Measurements from ENCODE around the gene ANKRD13B.

DNA sequence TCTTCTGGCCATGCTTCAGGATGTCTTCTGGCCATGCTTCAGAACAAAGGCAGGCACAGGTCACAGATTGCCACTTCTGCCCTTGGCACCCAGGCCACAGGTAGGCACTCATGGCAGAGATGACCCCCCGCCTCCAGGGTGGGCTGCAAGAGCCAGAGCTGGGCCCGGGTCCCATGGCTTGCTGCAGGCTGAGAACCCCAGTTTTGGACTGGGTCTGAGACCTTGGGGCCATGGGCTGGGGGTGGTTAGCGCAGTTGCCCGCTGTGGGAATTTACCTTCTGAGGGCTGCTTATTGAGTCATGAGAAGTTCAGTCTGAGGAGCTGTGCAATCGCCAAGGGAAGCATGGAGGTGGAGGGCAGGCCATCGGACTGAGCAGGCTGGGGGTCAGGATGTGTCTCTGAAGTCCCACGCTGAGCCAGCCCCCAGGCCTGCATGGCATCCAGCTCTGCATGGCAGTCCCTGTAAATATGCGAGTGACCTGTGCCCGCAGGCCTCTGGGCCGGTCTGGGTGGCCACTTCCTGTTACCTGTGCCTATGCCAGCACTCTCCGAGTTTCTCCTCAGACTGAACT lies 1.7 kb downstream of the ANKRD13B start:
- TF ChIP-seq, protein P1, sequence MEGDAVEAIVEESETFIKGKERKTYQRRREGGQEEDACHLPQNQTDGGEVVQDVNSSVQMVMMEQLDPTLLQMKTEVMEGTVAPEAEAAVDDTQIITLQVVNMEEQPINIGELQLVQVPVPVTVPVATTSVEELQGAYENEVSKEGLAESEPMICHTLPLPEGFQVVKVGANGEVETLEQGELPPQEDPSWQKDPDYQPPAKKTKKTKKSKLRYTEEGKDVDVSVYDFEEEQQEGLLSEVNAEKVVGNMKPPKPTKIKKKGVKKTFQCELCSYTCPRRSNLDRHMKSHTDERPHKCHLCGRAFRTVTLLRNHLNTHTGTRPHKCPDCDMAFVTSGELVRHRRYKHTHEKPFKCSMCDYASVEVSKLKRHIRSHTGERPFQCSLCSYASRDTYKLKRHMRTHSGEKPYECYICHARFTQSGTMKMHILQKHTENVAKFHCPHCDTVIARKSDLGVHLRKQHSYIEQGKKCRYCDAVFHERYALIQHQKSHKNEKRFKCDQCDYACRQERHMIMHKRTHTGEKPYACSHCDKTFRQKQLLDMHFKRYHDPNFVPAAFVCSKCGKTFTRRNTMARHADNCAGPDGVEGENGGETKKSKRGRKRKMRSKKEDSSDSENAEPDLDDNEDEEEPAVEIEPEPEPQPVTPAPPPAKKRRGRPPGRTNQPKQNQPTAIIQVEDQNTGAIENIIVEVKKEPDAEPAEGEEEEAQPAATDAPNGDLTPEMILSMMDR (IDR thresholded peaks at IDR 0.05; ENCODE audit: insufficient read depth, low read depth, low read length): no peak
- TF ChIP-seq EZH2 (IDR thresholded peaks at IDR 0.05; ENCODE audit: insufficient read depth, low read length): no peak

Measured in astrocyte (in vitro differentiated cells and primary cell).